ENCODE data around the gene FCHO1.

The FCHO1 gene

DNA sequence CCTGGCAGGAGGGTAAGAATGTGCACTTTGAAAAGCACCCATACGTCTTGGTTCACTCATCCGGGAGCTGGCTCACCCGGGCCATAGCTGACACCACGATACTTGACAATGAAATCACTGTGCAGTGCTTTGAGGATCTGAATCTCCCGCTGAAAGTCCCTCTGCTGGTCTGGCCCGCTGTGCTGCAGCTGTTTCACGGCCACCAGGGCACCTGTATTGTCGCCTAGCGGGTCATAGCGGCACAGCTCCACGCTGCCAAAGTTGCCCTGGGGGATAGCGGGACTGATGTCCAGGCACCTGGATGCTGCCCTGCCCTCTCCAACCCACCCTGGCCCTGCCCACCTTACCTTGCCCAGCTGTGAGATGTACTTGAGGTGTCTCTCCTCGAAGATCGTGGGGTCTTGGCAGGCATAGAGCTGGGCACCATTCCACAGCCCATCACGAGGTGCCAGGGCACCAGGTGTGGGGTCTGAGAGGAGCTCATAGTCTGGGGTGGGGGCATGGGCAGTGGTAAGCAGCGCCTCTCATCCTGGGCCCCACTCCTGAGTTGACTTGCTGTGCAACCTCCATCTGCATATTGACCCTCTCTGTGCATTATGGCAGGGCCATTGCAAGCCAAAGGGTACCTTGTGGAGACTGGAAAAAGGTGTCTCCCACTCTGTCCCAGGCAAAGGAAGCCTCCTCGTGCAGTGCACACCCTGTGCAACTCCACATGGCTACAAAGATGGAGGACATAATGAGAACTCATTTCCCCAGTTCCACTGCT lies 81.3 kb downstream of the FCHO1 start:
- DNase-seq = no peak

DNA sequence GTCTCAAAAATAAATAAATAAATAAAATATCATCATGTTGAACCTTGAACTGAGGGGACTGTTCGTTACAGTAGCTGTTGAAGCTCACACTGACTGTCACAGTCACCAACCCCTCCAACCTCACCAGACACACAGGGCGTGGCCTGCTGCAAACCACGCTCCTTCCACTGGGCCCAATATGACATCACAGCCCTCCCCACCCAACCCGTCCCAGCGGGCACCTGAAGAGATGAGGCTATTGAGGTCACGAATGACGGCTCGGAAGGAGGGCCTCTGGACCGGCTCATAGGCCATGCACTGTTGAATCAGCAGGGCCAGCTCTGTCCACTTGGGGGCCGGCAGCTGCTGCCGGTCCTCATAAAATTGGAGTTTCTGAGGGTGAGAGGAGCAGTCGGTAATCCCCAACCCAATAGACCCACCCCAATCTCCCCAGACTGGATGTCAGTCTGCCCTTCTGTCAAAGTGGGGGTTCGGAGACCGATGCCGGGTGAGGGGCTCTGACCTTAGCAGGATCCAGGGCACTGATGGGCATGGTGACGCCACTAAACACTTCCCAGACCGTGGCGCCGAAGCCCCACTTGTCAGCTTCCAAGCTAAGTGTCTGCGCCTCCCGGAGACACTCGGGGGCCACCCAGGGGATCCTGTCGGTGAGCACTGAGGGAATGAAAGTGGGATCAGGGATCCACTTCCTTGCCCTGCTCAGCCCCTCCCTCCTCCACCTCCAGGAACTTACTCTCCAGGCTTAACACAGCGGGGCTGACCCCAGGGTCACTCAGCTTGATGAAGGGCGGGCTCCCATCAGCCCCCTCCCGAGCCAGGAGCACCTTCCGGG lies 83.3 kb downstream of the FCHO1 start:
- peak; percentile 33 for DNase-seq

DNA sequence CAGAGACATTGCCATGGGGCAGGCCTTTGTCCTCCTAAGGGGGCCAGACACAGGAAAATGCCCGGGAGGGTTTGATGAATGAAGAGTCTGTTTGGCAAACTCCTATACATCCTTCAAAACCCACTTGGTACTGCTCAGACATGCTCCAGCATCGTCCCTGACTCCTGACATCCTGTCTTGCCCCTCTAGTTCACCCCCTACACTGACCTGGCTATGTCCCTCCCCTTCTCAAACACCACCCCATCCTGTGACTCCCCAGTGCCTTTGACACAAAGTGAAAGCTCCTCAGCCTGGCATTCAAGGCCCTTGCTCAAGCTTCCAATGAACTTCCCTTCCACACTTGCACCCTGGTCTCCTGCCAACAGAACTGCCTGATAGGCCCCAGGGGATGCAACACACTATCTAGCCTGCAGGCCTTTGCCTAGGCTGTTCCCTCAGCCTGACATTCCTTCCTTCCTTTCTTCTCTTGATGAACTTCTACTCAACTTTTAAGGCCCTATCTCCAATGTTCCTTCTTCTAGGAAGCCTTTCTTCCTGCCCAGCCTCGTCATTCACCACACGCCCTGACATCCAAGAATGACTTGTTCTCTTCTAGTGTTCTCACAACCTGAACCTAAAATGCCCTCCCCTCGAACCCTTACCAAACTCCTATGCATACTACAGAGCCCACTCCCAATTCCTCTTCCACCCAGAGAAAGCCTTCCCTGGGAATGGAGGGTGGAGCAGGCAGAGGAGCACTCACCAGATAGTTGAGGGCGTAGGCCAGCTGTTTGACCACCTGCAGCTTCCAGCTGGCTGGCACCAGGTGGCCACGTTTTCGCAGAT lies 84.1 kb downstream of the FCHO1 start:
- DNase-seq = no peak

DNA sequence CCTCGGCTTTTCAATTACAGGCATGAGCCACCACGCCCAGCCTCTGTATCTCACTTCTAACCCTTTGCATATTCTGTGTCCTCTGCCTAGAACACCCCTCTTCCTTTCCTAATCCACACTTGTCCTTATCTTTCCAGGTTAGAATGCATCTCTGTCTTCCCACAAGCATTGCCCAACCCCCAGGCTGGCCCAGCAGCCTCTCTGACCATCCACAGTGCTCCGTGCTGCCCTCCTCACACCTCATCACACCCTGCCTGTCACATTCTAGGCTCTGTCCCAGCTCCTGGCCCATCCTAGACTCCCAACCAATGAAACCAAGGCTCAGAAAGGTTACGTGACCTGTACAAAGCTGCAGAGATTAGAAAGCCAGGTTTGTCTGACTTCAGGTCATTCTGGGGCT lies 85.3 kb downstream of the FCHO1 start:
- no peak for DNase-seq

DNA sequence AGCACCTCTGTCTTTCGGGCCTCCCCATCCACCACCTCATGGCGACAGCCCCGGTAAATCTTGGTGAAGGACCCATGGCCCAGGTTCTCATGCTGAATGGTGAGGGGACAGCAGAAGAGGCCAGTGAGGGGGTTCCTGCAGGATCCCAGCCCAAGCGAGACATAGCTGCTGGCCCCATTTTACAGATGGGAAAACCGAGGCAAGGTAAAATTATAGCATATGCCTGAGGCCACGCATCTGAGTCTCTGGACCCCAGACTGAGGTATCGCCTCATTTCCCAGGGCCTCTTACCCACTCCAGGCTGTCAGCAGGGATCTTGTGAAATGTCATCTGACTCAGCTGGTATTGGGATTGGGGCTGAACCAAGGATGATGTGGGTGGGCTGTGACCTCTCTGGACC lies 86.7 kb downstream of the FCHO1 start:
- no peak for DNase-seq
